HepG2 (cell line): ENCODE data around the gene ESYT3. TPM values are rescaled to one million over a fixed set of nuclear protein-coding genes. Genes with fewer than 3 reads are reported as not detected.

Source experiments
- ATAC-seq: fragments of 200-7000 bp; cut with Tn5 transposase; 3 replicates; pipeline ENCODE4 v1.9.1; 2020; ENCODE audit warnings: mild to moderate bottlenecking, moderate library complexity
- BruUV-seq: library from RNA; stranded (reverse); fragments of 400-500 nt; replicated peaks from 2 replicates; lab custom pipeline; 2021; lab: Mats Ljungman, UMichigan
- CTCF ChIA-PET: fragments of 300-600 bp; formaldehyde crosslinking; extraction: SDS; loops from one replicate; lab custom pipeline; 2021; ENCODE audit warnings: low total read pairs, inconsistent platforms, low intra/inter-chr PET ratio; lab: Yijun Ruan, JAX
- POLR2A ChIA-PET: fragments of 350-600 bp; sonication (Branson Sonifier 250); formaldehyde crosslinking; loops from one replicate; lab custom pipeline; 2020; ENCODE audit warnings: antibody characterized with exemption, inconsistent platforms; lab: Yijun Ruan, JAX
- DNase-seq: peaks from one replicate; pipeline ENCODE4 v3.0.0-alpha.2; 2015; ENCODE audit warnings: low spot score
- FAIRE-seq: peaks from 3 replicates; lab custom pipeline; 2011; peaks lifted over from hg19 to GRCh38; lab: Jason Lieb, UNC
- H2AFZ ChIP-seq: one replicate; pipeline ENCODE4 v1.6.1; 2011; ENCODE audit warnings: low read length, inconsistent platforms
- H3K27ac ChIP-seq: fragments of 300-600 bp; 3 replicates; pipeline ENCODE4 v1.8.0; 2011; ENCODE audit warnings: mixed run types, mild to moderate bottlenecking, mixed read lengths, low read length, inconsistent platforms; ENCODE audit not compliant: insufficient read depth; ENCODE audit errors: extremely low read length
- H3K27me3 ChIP-seq, 2 experiments: fragments of 200-600 bp in 1 of 2; 2 replicates in 1 of 2; 3 replicates in 1 of 2; pipeline versions ENCODE4 v1.6.0 to v1.8.0; 2011; ENCODE audit warnings: low read length in 2 of 2, mild to moderate bottlenecking in 2 of 2, moderate library complexity in 2 of 2, inconsistent platforms in 1 of 2; ENCODE audit not compliant: insufficient read depth in 2 of 2, control insufficient read depth in 1 of 2
- H3K36me3 ChIP-seq, 2 experiments: fragments of 200-600 bp in 1 of 2; replicated peaks in 1 of 2; 2 replicates in 1 of 2; 3 replicates in 1 of 2; pipeline versions ENCODE4 v1.5.1 to v1.8.0; 2011; ENCODE audit warnings: low read length in 2 of 2, inconsistent platforms in 1 of 2; ENCODE audit not compliant: insufficient read depth in 2 of 2, control insufficient read depth in 1 of 2
- H3K4me1 ChIP-seq: 2 replicates; pipeline ENCODE4 v1.5.1; 2012; ENCODE audit warnings: low read length, inconsistent platforms; ENCODE audit not compliant: insufficient read depth
- H3K4me2 ChIP-seq: 2 replicates; pipeline ENCODE4 v1.6.0; 2011; ENCODE audit warnings: low read depth, low read length, inconsistent platforms
- H3K4me3 ChIP-seq, 3 experiments: fragments of 200-600 bp in 1 of 3; sonication (generic), shearing (Covaris generic) in 1 of 3; replicated peaks in 1 of 3; 2 replicates each; pipeline ENCODE4 v1.5.1; 2011 to 2016; ENCODE audit warnings: low read length in 3 of 3, inconsistent platforms in 2 of 3, low read depth in 2 of 3, mild to moderate bottlenecking in 2 of 3, control low read depth in 1 of 3, mixed read lengths in 1 of 3; ENCODE audit not compliant: insufficient read depth in 1 of 3
- H3K79me2 ChIP-seq: one replicate; pipeline ENCODE4 v1.6.1; 2011; ENCODE audit warnings: low read length, inconsistent platforms; ENCODE audit not compliant: insufficient read depth
- H3K9ac ChIP-seq: 2 replicates; pipeline ENCODE4 v1.6.0; 2011; ENCODE audit warnings: mild to moderate bottlenecking, low read depth, low read length, inconsistent platforms; ENCODE audit not compliant: insufficient read depth
- H3K9me3 ChIP-seq: 2 replicates; pipeline ENCODE4 v1.5.1; 2012; ENCODE audit warnings: mild to moderate bottlenecking, low read length
- H4K20me1 ChIP-seq: 2 replicates; pipeline ENCODE4 v1.6.0; 2011; ENCODE audit warnings: inconsistent platforms, mild to moderate bottlenecking, low read length, moderate library complexity; ENCODE audit not compliant: insufficient read depth
- ESRRA ChIP-seq: sonication (generic); formaldehyde crosslinking; IDR thresholded peaks from 2 replicates; pipeline ENCODE4 v1.5.1; 2020; ENCODE audit warnings: mild to moderate bottlenecking, low read depth, missing genetic modification reagents
- SP2 ChIP-seq: sonication (generic); formaldehyde crosslinking; IDR thresholded peaks from 2 replicates; pipeline ENCODE4 v1.5.1; 2020; ENCODE audit warnings: mild to moderate bottlenecking, missing genetic modification reagents
- TEAD2 ChIP-seq: sonication (generic); formaldehyde crosslinking; IDR thresholded peaks from 2 replicates; pipeline ENCODE4 v1.9.0; 2021; ENCODE audit warnings: missing genetic modification reagents
- U2AF2 ChIP-seq: fragments of 200-400 bp; formaldehyde crosslinking; IDR thresholded peaks from 2 replicates; pipeline ENCODE4 v1.6.1; 2017; ENCODE audit warnings: low read depth, mild to moderate bottlenecking, low read length
- YY1 ChIP-seq: IDR thresholded peaks from 2 replicates; pipeline ENCODE4 v1.6.1; 2011; ENCODE audit warnings: low read length, low read depth, moderate library complexity, mild to moderate bottlenecking; ENCODE audit not compliant: insufficient read depth, insufficient replicate concordance
- ZBED4 ChIP-seq: sonication (generic); formaldehyde crosslinking; IDR thresholded peaks from 2 replicates; pipeline ENCODE4 v1.4.0; 2020; ENCODE audit warnings: missing genetic modification reagents, borderline replicate concordance
- ZFP91 ChIP-seq: sonication (generic); formaldehyde crosslinking; IDR thresholded peaks from 2 replicates; pipeline ENCODE4 v1.9.0; 2022; ENCODE audit warnings: missing genetic modification reagents, mild to moderate bottlenecking, borderline replicate concordance
- ZNF251 ChIP-seq: sonication (generic); formaldehyde crosslinking; IDR thresholded peaks from 2 replicates; pipeline ENCODE4 v1.9.0; 2021; ENCODE audit warnings: mild to moderate bottlenecking, missing genetic modification reagents
- ZNF276 ChIP-seq: sonication (generic); formaldehyde crosslinking; IDR thresholded peaks from 2 replicates; pipeline ENCODE4 v1.4.0; 2020; ENCODE audit warnings: mild to moderate bottlenecking, low read depth, missing genetic modification reagents
- ZSCAN30 ChIP-seq: sonication (generic); formaldehyde crosslinking; IDR thresholded peaks from 2 replicates; pipeline ENCODE4 v1.5.0; 2020; ENCODE audit warnings: mild to moderate bottlenecking, missing genetic modification reagents
- WGBS: methylation state at CpG from one replicate; pipeline ENCODE4 v1.1.6; 2017; ENCODE audit warnings: low lambda C conversion rate; 5-methylcytosine and 5-hydroxymethylcytosine counted together
- in situ Hi-C: cut with HindIII; loops from 2 replicates; pipeline ENCODE4 v1.10.0; 2017; ENCODE audit warnings: low pct_unique_long_range_greater_than_20kb; ENCODE audit not compliant: extremely low pct_ligation_motif_present
- intact Hi-C: fragments of 100-400 bp; cut with micrococcal nuclease; formaldehyde crosslinking; loops from one replicate; pipeline ENCODE4 v1.10.0; 2022; ENCODE audit not compliant: unreplicated experiment
- polyA plus RNA-seq, 8 experiments: library from polyadenylated mRNA; depleted of rRNA in 3 of 8; stranded (reverse) in 7 of 8; unstranded in 1 of 8; fragments of >200 nt; fragmentation: Illumina TruSeq in 4 of 8; extraction: Trizol in 4 of 8; gene quantifications; 2 replicates each; pipeline versions ENCODE4 v1.2.1 to v1.2.3, GENCODE V29; 2011 to 2016; ENCODE audit warnings: low read depth in 4 of 8, missing spikeins in 1 of 8, mixed read lengths in 1 of 8; ENCODE audit not compliant: insufficient read depth in 1 of 8
- total RNA-seq, 5 experiments: library from RNA; depleted of rRNA; stranded (reverse); fragments of >200 nt; fragmentation: Illumina TruSeq; extraction: Trizol; gene quantifications; 2 replicates each; pipeline ENCODE4 v1.2.3, GENCODE V29; 2016; ENCODE audit warnings: low read depth in 1 of 5

The ESYT3 gene
- total and polyA plus RNA-seq, 2 of the 13 experiments (the other 11 are each of a cell fraction or from before 2014, with no cell fraction given): 1.5 to 4.1 TPM

- Histone ChIP-seq H3K9me3 (no peaks in the 10 kb centered on the region), H3K4me3 (no peak overlapping the region), H3K4me2 (no peak overlapping the region), H3K36me3 (no peaks in the 10 kb centered on the region), H3K79me2 (no peaks in the 10 kb centered on the region)
- ChIA-PET POLR2A (no interaction called here), CTCF (no interaction called here)
- no TSS peak for BruUV-seq
- intact Hi-C loops: loop anchor here (2.0 kb wide), 1 partner anchor 37 kb away; no protein-coding TSS in a partner anchor
- no peak for ATAC-seq
- TF ChIP-seq TEAD2 (CRISPR knock-in tag) (no peak), U2AF2 (no peak), ESRRA (CRISPR knock-in tag) (no peak), ZNF251 (CRISPR knock-in tag) (no peak), ZSCAN30 (CRISPR knock-in tag) (no peak), SP2 (CRISPR knock-in tag) (no peak), ZNF276 (CRISPR knock-in tag) (no peak), ZFP91 (CRISPR knock-in tag) (no peak), ZBED4 (CRISPR knock-in tag) (no peak), YY1 (no peak)
- TF ChIP-seq, all 625 proteins: peak for 0
- Histone ChIP-seq H3K4me1 (peaks cover 25% of the 10 kb centered on the region), H4K20me1 (no peaks in the 10 kb centered on the region), H3K27ac (no peak overlapping the region), H2AFZ (no peak overlapping the region), H3K27me3 (peaks cover 0 to 4% of the 10 kb centered on the region in 2 experiments; a peak in 3 of 5 replicates), H3K9ac (no peak overlapping the region)
- DNase-seq (no peak), FAIRE-seq (no peak)
- 90% methylated on average over 8 of the region's 8 CpGs for WGBS
- in situ Hi-C loops: no loop called here
Measured at GRCh38 chr3:138435840-138436239, 1.4 kb downstream of the ESYT3 start.
